NCI-H1436 treated with DMSO at 0.1 percent for 48 hours (cell line): ENCODE data around the gene PC.

Experiments used
- DNase-seq: peaks from one replicate; lab custom pipeline; 2025; lab: John Stamatoyannopoulos, UW

The PC gene

GRCh38 chr11:66884443-66884842 is 73.7 kb downstream of the PC start:
- no peak for DNase-seq

DNA sequence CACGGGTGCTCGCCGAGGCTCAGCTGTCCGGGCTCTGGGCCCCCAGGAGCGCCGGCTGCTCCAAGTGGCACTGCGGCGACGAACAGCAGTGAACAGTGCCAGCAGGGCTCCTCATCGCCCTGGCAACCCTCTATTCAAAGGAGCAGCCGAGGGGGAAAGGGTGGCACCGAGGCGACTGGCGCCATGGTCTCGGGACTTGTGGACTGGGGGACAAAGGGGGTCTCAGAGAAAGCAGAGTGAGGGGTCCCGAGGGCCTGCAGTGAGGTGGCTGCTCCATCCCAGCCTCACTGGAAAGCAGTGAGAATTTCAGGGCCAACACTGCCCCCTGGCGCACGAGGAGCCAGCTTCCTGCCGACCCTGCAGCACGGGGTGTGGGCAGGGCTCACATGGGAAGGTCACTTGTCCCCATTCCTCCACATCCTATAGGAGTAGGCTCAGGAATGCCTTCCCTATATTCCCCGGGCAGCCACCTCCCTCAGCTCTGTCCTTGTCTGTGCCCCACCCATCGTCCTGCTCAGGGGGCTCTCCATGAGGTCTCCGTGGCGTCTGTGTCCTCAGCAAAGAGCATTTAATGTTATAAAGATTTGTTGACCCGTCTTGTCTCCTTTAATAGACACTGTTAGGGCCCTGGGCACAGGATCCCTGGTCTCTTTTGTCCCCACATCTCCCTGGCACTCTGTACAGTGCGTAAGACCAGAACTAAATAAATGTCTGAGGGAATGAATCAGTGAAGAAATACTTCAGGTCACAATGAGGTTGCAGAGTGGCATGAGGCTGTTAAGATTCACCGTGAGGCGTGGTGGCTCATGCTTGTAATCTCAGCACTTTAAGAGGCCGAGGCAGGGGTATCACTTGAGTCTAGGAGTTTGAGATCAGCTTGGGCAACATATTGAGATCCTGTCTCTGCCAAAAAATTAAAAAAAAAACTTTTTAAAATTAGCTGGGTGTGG is 74.9 kb downstream of the PC start:
- DNase-seq: no peak

- DNase-seq: no peak
Observed at GRCh38 chr11:66882561-66883015, 75.6 kb downstream of the PC start.

DNA sequence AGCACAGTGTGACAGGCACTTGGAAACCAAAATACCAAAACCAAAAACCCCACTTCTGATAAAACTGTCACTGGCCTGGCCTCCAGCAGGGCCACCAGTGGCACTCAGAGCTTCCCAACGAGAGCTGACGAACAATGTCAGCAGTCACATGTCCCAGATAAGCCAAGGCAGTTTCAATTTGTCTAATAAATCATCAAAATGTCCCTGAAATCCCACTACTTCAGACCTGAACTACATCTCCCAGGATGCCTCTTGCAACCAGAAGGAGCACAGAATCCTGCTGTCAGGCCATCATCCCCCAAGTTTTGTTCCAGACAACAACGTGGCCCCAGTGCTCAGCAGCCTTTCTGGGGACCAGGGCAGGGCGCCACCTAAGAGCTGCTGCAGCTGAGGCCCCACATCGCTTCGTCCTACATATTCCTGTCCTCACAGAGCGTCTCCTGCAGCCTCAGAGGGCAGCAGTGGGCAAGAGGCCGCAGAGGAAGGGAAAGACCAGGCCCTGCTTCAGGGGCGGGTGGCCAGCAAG is 76.2 kb downstream of the PC start:
- no peak for DNase-seq

- no peak for DNase-seq
Observed at GRCh38 chr11:66881451-66881835, 76.7 kb downstream of the PC start.

- DNase-seq: peak; percentile 47
Observed at GRCh38 chr11:66880496-66881450, 77.4 kb downstream of the PC start.

- no peak for DNase-seq
Observed at GRCh38 chr11:66879999-66880398, 78.2 kb downstream of the PC start.

DNA sequence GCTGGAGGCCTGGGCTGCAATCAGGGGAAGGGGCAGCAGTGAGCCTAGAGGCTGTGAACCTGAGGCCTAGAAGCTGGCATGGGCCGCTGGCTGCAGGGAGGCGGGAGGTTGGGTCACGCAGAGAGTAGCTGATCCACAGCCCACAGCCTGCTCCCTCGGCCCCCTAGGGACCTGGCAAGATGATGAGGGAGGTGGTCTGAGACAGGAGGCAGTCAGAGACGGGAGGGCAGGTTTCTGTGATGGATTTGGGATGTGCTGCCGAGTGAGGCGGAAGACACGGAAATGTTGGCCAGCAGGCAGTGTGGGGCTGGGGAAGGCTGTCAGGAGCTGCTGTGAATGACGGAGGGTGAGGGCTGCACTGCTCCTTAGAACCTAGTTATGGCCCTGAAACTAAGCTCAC is 78.6 kb downstream of the PC start:
- DNase-seq: no peak

GRCh38 chr11:66879000-66879399 is 79.2 kb downstream of the PC start:
- no peak for DNase-seq

- DNase-seq: no peak
Observed at GRCh38 chr11:66878474-66878873, 79.7 kb downstream of the PC start.

- no peak for DNase-seq
Observed at GRCh38 chr11:66877588-66878385, 80.4 kb downstream of the PC start.

DNA sequence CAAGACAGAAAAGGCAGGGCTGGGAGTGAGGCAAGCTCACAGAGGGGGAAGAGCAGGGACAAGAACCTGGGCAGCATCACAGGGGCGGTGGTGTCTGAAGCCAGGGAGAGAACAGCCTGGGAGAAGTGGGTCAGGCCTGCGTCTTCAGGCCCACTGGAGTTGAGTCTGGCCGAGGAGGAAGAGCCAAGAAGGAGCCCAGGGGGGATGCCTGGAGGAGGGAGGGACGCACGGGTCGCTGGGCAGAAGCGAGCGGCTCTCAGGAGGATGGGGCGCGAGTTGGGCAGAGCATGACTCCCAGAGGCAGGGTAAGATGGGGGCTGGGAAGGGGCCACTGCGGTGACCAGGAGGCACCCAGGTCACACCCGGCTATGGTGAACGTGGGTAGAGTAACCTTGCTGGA is 82.8 kb downstream of the PC start:
- no peak for DNase-seq

- DNase-seq: no peak
Observed at GRCh38 chr11:66874232-66874631, 84.0 kb downstream of the PC start.

DNA sequence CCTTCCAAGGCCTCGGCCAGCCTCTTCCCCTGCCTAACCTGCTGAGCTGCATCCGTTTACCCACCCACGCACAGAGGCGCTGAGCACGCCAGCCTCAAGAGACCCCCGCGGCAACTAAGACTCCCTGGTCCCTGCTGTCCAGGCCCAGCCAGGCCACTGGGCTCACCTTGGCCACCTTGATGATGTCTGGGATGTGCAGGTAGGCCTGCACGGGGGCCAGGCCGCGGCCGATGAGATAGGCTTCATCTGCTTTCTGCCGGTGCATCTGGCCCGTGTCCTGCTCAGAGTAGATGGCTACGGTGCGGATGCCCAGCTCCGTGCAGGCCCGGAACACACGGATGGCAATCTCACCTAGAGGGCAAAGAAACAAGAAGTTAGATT is 86.7 kb downstream of the PC start:
- no peak for DNase-seq

DNA sequence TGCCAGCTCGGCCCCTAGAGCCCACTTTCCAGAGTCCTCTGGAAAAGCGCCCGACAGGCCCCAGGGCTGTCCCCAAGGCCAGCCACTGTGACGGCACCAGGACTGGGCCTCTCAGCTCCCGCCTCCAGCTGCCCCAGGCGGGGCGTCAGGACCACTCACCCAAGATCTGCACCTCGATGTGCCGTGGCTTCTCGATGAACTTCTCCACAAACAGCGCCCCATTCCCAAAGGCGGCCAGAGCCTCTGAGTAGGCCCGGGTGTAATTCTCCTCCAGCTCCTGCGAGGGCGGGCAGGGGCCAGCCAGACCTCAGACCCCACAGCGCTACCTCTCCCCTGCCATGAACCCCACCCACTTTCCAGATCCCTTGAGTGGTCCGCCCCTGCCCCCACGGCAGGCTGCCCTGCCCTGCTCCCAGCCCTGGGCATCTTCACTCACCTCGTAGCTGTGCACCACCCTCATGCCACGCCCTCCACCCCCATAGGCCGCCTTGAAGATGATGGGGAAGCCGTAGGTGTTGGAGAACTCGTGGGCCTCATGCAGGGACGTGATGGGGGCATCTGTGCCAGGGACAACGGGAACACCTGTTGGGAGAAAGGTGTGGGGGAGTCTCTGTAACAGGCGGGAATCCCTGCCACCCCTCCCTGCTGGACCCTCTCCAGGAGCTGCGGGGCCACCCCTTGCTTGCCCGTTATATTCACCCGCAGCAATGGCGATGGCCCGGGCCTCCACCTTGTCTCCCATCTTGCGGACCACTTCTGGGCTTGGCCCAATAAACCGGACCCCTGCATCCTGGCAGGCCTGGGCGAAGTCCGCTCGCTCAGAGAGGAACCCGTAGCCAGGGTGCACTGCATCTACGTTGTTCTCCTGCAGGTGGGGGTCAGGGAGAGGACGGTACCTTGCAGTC is 87.3 kb downstream of the PC start:
- no peak for DNase-seq

DNA sequence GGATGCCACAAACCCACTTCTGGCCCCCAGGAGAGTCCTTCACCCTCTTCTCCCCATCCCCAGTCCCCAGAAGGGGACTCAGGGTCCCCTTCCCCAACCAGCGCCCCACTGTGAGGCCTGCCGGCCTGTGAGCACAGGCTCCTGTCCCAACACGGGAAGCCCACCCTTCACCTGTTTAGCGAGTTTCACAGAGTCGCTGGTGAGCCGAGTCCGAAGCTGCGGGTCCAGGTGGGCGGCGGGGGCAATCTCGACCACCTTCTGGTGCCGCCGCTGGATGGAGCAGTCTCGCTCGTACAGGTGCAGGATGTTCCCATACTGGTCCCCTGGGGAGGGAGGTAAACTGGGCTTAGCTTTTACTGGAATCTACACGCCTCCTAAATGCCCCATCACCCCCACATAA is 88.1 kb downstream of the PC start:
- no peak for DNase-seq

DNA sequence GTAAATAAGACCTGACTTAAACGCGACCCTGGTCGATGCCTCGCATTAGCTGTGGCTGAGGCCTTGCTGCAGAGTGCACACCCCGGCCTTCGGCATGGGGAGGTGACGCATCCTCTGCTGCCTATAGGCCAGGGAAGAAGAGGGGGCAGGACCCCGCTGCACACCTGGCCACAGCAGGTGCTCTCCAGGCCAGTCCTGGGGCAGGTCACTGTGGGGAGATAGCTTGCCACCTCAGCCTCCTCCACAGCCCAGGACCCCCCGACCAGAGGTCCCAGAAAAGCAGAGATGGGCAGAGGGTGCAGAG is 88.7 kb downstream of the PC start:
- DNase-seq: no peak

DNA sequence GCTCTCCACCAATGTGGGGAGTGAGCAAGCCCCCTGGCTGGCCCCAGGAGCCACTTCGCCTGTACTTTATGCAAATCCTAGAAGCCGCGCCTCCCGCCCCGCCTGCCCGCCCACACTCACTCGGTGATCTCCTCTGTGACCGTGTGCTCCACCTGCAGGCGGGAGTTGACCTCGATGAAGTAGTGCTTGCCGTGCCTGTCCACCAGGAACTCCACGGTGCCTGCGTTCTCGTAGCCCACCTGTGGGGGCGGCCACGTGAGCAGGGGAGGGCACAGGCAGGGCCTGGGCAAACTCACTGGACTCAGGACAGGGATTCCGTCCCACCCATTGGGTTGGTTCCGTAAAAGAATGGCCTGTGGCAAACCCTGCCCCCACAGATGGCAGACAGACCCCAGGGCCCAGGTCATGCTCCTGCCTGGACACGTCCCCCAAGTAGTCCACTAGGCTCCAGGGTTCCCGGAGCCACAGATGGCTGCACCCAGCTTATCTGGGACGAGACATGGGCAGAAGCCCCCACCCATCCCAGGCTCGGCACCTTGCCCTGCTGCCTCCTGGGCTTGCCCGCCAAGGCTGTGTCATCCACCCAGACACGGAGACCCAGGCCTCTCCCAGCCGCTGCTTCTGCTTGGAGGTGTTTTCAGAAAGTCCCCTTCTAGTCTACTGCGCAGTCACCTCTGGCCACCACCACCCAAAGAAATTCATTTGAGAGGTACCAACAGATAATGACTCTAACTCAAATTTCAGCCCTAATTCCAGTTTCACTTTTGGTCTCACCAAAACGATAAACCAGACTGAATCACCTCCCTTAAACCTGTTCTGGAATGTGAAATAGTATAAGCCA is 89.2 kb downstream of the PC start:
- DNase-seq: no peak

DNA sequence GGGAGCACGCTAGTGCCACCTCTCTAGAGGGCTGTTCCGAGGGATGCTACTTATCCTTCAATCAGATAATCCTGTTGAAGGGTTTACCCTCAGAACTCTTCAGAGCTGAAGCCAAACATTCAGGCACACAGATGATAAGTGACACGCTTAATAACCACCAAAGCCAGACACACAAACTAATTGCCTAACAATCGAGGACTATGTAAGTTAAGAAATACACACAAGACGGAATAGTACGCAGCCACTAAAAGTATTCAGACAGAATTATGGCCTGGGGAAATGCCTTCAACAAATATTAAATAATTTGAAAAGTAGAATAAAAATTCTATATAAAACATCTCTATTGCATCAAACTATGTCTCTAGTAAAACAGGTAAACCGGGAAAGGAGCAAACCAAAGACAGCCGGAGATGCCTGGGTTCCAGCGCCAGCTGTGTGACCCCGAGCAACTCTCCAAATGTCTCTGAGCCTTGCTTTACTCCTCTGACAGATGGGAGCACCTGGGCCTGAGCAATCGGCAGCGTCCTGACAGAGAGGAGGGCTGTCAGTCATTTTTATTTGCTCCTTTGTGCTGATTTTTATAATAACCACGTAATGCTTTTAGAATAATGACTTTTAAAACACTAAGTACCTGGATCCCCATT is 90.0 kb downstream of the PC start:
- no peak for DNase-seq
